Hepatocyte (in vitro differentiated cells): ENCODE data around the gene EMSY.

ENCODE experiments used
- CTCF ChIP-seq: fragments of 200-600 bp; sonication (generic); IDR thresholded peaks from 2 replicates; pipeline ENCODE4 v1.5.1; 2016; ENCODE audit warnings: antibody characterized with exemption, mild to moderate bottlenecking; ENCODE audit not compliant: poor library complexity
- EZH2phosphoT487 ChIP-seq: fragments of 200-600 bp; sonication (generic); IDR thresholded peaks from one replicate; pipeline ENCODE4 v1.6.1; 2018; ENCODE audit warnings: antibody characterized with exemption, mild to moderate bottlenecking, low read depth, moderate library complexity; ENCODE audit not compliant: unreplicated experiment, severe bottlenecking

GRCh38 chr11:76424379-76424778 lies 20.4 kb upstream of the EMSY start:
- no peak for TF ChIP-seq EZH2phosphoT487
- TF ChIP-seq CTCF = no peak
